ENCODE results near the gene CHST11.

- TF ChIP-seq CTCF (conservative IDR thresholded peaks at IDR 0.05; ENCODE audit: low read depth, low read length) (no peak), EZH2 (IDR thresholded peaks at IDR 0.05; ENCODE audit: borderline replicate concordance, low read depth, low read length, poor library complexity, severe bottlenecking) (no peak)
Observed at GRCh38 chr12:104471336-104471735, 14.6 kb downstream of the CHST11 start.

Measured in A673 (cell line).